Activated CD4-positive, alpha-beta T cell treated with anti-CD3 and anti-CD28 coated beads for 4 hours (primary cell): ENCODE data around the gene SEMA5B.

ENCODE experiments used
- DNase-seq, 2 donors: peaks; one replicate each; pipeline ENCODE4 v3.0.0-alpha.2; 2020

SEMA5B gene

GRCh38 chr3:122967765-122968164, 59.8 kb downstream of the SEMA5B start:
- DNase-seq = no peak

DNA sequence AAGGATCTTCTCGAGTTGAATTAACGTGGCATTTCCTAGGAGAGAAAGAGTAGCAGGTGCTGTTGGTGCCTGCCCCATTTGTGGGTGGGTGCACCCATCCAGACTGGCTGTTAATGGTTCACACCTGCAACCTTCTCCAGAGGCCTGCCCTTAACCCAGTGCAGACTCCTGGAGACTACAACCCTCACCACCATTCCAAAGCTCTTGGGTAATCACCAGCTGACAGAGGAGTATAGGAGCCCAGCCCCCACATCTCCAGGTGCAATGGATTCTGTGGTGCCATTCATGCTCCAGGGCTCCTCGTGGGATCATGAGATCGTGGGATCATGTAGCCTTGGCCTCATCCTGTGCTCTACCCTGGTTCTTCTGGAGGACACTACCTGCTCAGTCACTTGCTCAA, 60.2 kb downstream of the SEMA5B start:
- no peak for DNase-seq

DNA sequence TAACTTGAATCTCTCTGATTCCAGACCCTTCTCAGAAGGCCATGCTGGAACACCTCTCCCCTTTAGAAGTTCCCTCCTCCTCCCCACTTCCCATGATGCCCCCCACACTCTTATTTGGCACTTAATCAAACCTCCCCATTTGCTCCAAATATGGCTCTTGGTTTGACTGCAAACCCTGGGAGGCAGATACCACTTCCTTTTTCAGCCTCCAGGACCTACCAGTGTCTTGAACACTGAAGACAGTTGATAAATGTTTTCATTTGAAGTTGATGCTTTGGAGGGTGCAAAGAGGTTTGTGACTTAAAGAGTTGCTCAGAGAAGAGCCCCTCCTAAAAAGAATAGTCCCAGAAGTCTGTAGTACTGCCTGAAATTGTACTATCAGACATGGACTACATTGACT, 61.5 kb downstream of the SEMA5B start:
- DNase-seq = no peak

DNA sequence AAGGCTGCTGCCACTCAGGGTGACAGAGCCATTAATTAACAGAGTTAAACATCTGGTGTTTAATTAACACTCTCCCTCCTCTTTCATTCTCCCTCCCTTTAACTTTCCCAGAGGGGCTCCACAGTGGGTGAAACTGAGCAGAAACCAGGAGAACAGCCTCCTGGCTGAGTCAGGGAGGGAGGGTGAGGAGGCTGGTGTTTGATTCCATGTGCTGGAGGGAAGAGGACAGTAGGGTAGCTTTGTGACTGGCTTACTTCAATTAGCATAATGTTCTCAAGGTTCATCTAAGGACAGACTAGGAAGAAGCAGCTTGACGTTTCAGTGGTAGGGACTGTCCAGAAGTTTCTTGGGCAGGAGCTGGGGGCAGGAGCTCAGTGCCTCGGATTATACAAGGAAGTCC, 62.8 kb downstream of the SEMA5B start:
- no peak for DNase-seq

DNA sequence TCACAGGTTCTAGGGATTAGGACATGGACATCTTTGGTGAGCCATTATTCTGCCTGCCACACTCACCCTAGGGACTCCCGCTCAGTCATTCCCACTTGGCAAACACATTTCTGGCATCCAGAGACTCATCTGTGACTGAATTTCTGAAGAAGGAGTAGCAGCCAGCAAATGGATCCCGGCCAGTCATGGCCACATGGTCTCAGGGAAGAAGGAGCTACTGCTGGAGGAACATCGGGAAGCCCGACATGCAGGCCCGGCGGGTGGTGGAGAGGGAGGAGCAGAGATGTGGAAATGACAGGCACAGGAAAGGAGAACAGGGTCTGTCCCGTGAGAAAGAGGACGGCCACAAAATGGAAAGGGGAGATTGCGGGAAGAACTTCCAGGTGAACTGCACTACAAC, 65.4 kb downstream of the SEMA5B start:
- no peak for DNase-seq

DNA sequence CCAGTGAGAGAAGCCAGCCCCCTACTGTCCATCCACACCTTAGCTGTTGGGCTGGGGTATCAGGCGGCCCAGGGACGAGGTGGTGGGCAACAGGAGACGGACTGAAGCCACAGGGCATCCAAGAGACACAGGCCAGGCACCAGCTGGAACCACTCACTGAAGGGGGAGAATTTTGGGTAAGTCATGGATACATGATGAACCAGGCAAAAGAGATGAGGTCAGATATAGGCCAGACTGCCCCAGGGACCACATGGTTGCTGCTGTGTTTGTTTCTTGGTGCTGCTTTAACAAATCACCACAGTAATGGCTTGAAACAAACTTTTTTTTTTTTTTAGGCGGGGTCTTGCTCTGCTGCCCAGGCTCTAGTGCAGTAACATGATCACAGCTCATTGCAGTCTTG, 66.4 kb downstream of the SEMA5B start:
- no peak for DNase-seq

GRCh38 chr3:122960652-122961051, 66.9 kb downstream of the SEMA5B start:
- no peak for DNase-seq

DNA sequence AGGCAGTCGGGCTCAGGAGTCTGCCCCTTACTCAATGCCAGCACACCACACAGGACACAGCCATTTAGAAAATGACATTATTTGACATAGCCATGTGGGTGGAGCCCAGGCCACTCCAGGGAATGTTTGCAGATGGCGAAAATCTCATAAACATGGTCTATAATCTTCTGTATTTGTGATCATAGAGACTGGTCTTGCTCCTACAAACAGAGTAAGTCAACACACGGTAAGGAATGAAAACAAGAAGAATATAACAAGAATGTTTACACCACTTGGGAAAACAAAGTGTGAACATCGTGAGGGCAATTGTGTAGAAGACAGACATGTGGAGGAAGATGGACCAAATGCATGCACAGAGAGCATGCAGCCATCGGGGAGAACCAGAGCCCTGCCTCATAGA, 68.2 kb downstream of the SEMA5B start:
- DNase-seq = no peak

DNA sequence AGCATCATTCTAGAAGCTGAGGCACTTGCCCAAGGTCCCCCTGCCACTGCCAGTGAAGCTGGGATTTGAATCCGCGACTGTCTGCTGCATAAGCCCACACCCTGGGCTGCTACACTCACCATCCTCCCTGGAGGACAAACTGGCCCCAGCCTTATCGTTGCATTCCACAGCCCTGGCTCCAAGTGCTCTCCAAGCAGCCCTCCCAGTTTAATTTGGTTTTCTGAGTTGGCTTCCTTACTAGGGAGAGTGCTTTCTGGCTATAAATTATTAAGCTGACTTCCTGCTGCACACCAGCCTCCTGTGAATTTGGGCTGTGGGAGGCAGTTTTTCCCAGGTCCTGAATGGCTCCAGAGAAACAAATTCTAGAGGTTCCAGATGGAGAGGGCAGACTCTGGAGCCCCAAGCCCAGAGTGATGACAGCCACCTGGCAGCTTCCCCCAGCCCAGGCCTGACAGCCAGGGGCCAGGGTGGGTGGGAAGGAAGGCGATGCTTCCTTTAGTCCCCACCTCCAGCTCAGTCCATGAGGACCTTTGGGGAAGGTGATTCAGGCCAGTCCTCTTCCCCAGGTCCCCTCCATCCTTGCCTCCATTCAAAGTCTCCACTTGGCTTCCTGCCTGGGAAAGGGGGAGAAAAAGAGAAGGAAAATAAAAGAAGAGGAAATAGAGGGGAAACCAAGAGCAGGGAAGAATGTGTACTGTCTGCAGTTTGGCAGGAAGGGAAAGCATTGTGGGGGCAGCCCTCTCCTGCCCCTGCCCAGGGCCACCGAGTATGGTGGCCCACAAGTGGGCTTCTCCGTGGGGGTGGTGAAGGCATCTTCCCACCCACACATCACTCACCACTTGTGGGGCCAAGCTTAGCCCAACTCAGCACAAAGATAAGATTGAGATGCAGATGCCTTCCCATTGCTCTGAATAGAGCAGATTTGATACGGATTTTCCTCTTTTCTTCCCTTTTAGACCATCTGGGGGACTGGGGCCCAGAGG, 69.6 kb downstream of the SEMA5B start:
- DNase-seq = no peak

- no peak for DNase-seq
These were observed 70.7 kb downstream of the SEMA5B start for GRCh38 chr3:122956693-122957455.

DNA sequence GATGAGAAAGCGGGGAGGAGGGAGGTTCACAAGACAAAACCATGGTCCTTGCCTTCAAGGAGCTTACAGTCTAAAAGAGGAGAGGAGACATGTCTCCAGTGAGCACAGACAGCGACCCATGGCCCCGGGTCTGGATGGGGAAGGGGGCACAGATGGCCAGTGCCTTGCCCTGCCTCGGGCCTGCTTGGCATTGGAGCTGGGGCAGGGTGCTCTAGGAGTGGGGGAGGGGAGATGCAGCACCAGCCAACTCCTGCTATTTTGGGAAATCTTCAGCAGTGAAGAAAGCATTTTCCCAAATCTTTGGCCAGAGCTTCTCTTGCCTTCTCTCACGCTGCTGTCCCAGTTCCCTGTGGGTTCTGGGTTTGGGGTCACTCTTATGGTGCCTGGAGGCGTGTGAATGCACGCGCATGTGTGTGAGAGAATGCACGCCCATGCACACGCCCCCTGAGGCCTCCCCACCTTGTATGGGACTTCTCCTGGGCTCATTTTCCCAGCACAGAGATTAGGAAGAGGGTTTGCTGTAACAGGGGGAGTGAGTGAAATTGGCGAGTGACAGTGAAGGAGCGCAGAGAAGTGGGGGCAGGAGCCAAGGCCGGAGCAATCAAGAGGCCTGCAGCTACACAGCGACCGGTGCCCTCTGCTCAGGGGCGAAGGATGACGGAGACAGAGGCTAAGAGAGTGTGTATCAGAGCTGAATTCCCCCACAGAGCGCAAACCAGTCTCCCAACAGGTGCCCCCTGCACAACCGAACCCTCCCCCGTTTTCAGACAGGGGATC, 71.5 kb downstream of the SEMA5B start:
- DNase-seq = no peak

GRCh38 chr3:122952520-122952919, 75.0 kb downstream of the SEMA5B start:
- DNase-seq = no peak

- no peak for DNase-seq
These were observed 79.2 kb downstream of the SEMA5B start for GRCh38 chr3:122948408-122948807.

GRCh38 chr3:122947738-122948137, 79.8 kb downstream of the SEMA5B start:
- no peak for DNase-seq

- no peak for DNase-seq
These were observed 80.4 kb downstream of the SEMA5B start for GRCh38 chr3:122947196-122947595.

GRCh38 chr3:122946185-122946584, 81.4 kb downstream of the SEMA5B start:
- DNase-seq = no peak

DNA sequence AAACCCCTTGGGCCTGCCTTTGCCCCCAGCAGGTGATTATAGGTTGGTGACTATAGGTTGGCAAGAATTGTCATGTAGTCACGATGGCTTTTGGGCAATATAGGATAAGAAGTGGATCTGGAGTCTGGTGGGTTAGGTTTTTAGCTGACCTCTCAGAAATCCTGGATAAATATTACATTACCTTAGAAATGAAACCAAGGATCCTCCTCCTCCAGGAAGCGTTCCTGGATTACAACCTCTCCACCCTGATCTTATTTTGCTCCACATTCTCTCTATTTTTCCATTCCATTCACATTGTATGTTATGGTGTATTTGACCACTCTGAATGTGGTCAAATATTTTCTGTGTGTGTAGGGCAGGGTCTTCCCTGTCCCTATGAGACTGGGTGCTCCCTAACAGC, 82.3 kb downstream of the SEMA5B start:
- no peak for DNase-seq

GRCh38 chr3:122944671-122945161, 82.8 kb downstream of the SEMA5B start:
- no peak for DNase-seq

DNA sequence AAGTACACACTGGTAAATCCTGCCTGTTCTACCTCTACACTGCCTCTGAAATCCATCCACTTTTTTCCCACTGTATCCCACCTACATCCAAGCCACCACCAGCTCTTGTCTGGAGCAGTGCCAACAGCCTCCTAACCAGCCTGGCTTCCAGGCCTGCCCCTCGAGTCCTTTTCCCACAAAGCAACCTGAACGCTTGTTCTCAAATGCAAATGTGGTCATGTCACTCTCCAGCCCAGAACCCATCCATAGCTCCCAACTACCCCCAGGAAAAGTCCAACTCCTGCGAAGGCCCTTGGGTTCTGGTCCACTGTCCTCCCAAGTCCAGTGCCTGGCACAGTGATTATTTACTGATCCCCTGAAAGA, 83.8 kb downstream of the SEMA5B start:
- no peak for DNase-seq

GRCh38 chr3:122942937-122943827, 84.4 kb downstream of the SEMA5B start:
- DNase-seq = no peak

GRCh38 chr3:122942239-122942638, 85.3 kb downstream of the SEMA5B start:
- DNase-seq = no peak
